Dermis blood vessel endothelial cell (primary cell): Measurements from ENCODE around the gene OR52E8. TPM values are rescaled to one million over a fixed set of nuclear protein-coding genes. Genes with fewer than 3 reads are reported as not detected.

Experiments used
- DNase-seq: peaks from one replicate; pipeline ENCODE4 v3.0.0; 2010
- total RNA-seq: library from RNA; depleted of rRNA; stranded (reverse); fragments of >200 nt; gene quantifications from 2 replicates; pipeline ENCODE4 v1.2.3, GENCODE V29; 2014

Gene OR52E8
- total RNA-seq, 1 donor from 2014 or later, result not detected

- no peak for DNase-seq
These were observed 49.9 kb downstream of the OR52E8 start for GRCh38 chr11:5807580-5807979.

Other genes starting within 250 kb of the OR52E8 start
- gene TRIM34, start 232.7 kb downstream of the OR52E8 start, total RNA-seq, result 16.3 and 17.0 TPM in 2 replicates
- 83.0 and 86.6 TPM in 2 replicates for gene TRIM5, start 172.6 kb downstream of the OR52E8 start, total RNA-seq
- gene TRIM22, start 167.9 kb downstream of the OR52E8 start, total RNA-seq, result 133 and 143 TPM in 2 replicates
- not detected in 2 replicates for gene OR56B1, start 121.2 kb downstream of the OR52E8 start, total RNA-seq
- gene OR52N4, start 103.4 kb downstream of the OR52E8 start, total RNA-seq, result 0.17 TPM in 1 of 2 replicates, not detected in the other
- gene OR52N5, start 74.3 kb downstream of the OR52E8 start, total RNA-seq, result not detected in 2 replicates
- gene OR52N1, start 66.4 kb downstream of the OR52E8 start, total RNA-seq, result not detected in 2 replicates
- not detected in 2 replicates for gene OR52N2, start 48.8 kb downstream of the OR52E8 start, total RNA-seq
- gene OR52E6, start 15.8 kb downstream of the OR52E8 start, total RNA-seq, result not detected in 2 replicates
- not detected in 2 replicates for gene OR52E4, start 22.9 kb upstream of the OR52E8 start, total RNA-seq
- not detected in 2 replicates for gene OR52E5, start 35.5 kb upstream of the OR52E8 start, total RNA-seq
- gene OR56A3, start 84.6 kb upstream of the OR52E8 start, total RNA-seq, result not detected in 2 replicates
- gene OR56A5, start 110.8 kb upstream of the OR52E8 start, total RNA-seq, result not detected in 2 replicates
- not detected in 2 replicates for gene OR52L1, start 129.3 kb upstream of the OR52E8 start, total RNA-seq
- not detected in 2 replicates for gene OR56A4, start 149.3 kb upstream of the OR52E8 start, total RNA-seq
- 0.14 TPM in 1 of 2 replicates, not detected in the other for gene OR56A1, start 173.1 kb upstream of the OR52E8 start, total RNA-seq
- not detected in 2 replicates for gene OR56B4, start 250.0 kb upstream of the OR52E8 start, total RNA-seq